ENCODE data around the gene KLF11. TPM values are rescaled to one million over a fixed set of nuclear protein-coding genes. Genes with fewer than 3 reads are reported as not detected.

Gene KLF11
- total and polyA plus RNA-seq, 9 of the 15 experiments (the other 6 are each of a cell fraction or from before 2014, with no cell fraction given), result 2.1 to 13.4 (median 6.5) TPM

GRCh38 chr2:10030311-10030736, 13.0 kb upstream of the KLF11 start (continued):
- TF ChIP-seq E2F6 (IDR thresholded peaks at IDR 0.05; ENCODE audit: borderline replicate concordance in 1 of 2, extremely low read depth in 1 of 2, insufficient read depth in 1 of 2, insufficient read length in 1 of 2, low read depth in 1 of 2, low read length in 1 of 2, poor library complexity in 1 of 2, severe bottlenecking in 1 of 2) (peak in 1 of 2 experiments; percentile 17), HDAC1 (IDR thresholded peaks at IDR 0.05) (peak in 1 of 2 experiments; percentile 79; a peak in 1 of 4 replicates), ZNF318 (IDR thresholded peaks at IDR 0.05; ENCODE audit: borderline replicate concordance in 1 of 2, low read depth in 1 of 2) (0 out of 4 replicates have a peak, but pooled peaks of 1 of the 2 experiments have one; percentile 48), MITF (IDR thresholded peaks at IDR 0.05) (0 out of 2 replicates have a peak, but pooled peaks have one; percentile 45), MLLT1 (IDR thresholded peaks at IDR 0.05) (0 out of 4 replicates have a peak, but pooled peaks of 1 of the 2 experiments have one; percentile 22), CHD2 (IDR thresholded peaks at IDR 0.05; ENCODE audit: low read depth, low read length) (no peak), PCBP2 (IDR thresholded peaks at IDR 0.05; ENCODE audit: low read depth, low read length, poor library complexity, severe bottlenecking) (no peak), SMARCA4 (IDR thresholded peaks at IDR 0.05) (peak; percentile 56), GABPA (tag; conservative IDR thresholded peaks at IDR 0.05; ENCODE audit: low read depth) (peak; percentile 72), ZNF766 (CRISPR knock-in tag; conservative IDR thresholded peaks at IDR 0.05) (0 out of 2 replicates have a peak, but pooled peaks have one; percentile 46), USF1 (CRISPR knock-in tag; IDR thresholded peaks at IDR 0.05) (peak; percentile 98), FOXA3 (CRISPR knock-in tag; conservative IDR thresholded peaks at IDR 0.05 in 1 of 2, IDR thresholded peaks at IDR 0.05 in 1 of 2) (no peak), TAF9B (IDR thresholded peaks at IDR 0.05; ENCODE audit: partially characterized antibody) (peak; percentile 58)
